Dermis microvascular lymphatic vessel endothelial cell (primary cell): ENCODE results near the gene CHST11. TPM values are rescaled to one million over a fixed set of nuclear protein-coding genes. Genes with fewer than 3 reads are reported as not detected.
A peak's percentile ranks its signal among the peaks of the same experiment; 100 is the strongest.
"Not testable (repeated sequence)": the region's sequence is repeated elsewhere in the genome, so short reads cannot be mapped to it uniquely, and the experiment has no call there.

ENCODE experiments used
- DNase-seq, 2 donors: peaks; one replicate each; pipeline versions ENCODE4 v3.0.0 to v3.0.0-alpha.2; 2010; ENCODE audit warnings: low read depth in 2 of 2
- total RNA-seq: library from RNA; depleted of rRNA; stranded (reverse); fragments of >200 nt; gene quantifications from 2 replicates; pipeline ENCODE4 v1.2.1, GENCODE V29; 2014

CHST11 gene
- total RNA-seq, 1 donor from 2014 or later: 2.1 TPM

- no peak for DNase-seq
Observed at GRCh38 chr12:104526320-104526719, 69.6 kb downstream of the CHST11 start.

- no peak for DNase-seq
Observed at GRCh38 chr12:104526751-104527150, 70.0 kb downstream of the CHST11 start.

- not testable (repeated sequence) for DNase-seq
Observed at GRCh38 chr12:104527653-104528052, 70.9 kb downstream of the CHST11 start.

GRCh38 chr12:104529130-104529874, 72.6 kb downstream of the CHST11 start:
- no peak for DNase-seq

- no peak for DNase-seq
Observed at GRCh38 chr12:104532636-104533035, 75.9 kb downstream of the CHST11 start.

- no peak for DNase-seq
Observed at GRCh38 chr12:104533134-104533533, 76.4 kb downstream of the CHST11 start.

- DNase-seq: no peak
Observed at GRCh38 chr12:104534162-104534856, 77.6 kb downstream of the CHST11 start.

- DNase-seq: no peak
Observed at GRCh38 chr12:104534857-104535248, 78.1 kb downstream of the CHST11 start.

- DNase-seq: no peak
Observed at GRCh38 chr12:104535369-104535768, 78.6 kb downstream of the CHST11 start.

- no peak for DNase-seq
Observed at GRCh38 chr12:104536841-104537240, 80.1 kb downstream of the CHST11 start.

GRCh38 chr12:104538056-104538455, 81.3 kb downstream of the CHST11 start:
- DNase-seq: no peak

GRCh38 chr12:104538891-104539462, 82.2 kb downstream of the CHST11 start:
- DNase-seq: no peak

GRCh38 chr12:104544836-104545235, 88.1 kb downstream of the CHST11 start:
- DNase-seq: no peak

- peak in 1 of 2 donors; percentile 14 for DNase-seq
Observed at GRCh38 chr12:104546575-104546974, 89.8 kb downstream of the CHST11 start.

GRCh38 chr12:104547235-104547634, 90.5 kb downstream of the CHST11 start:
- DNase-seq: no peak

GRCh38 chr12:104549815-104550480, 93.2 kb downstream of the CHST11 start:
- DNase-seq: no peak

GRCh38 chr12:104551313-104551931, 94.7 kb downstream of the CHST11 start:
- DNase-seq: no peak

GRCh38 chr12:104553421-104553820, 96.7 kb downstream of the CHST11 start:
- no peak for DNase-seq

GRCh38 chr12:104555648-104556047, 98.9 kb downstream of the CHST11 start:
- DNase-seq: peak in 1 of 2 donors; percentile 28

GRCh38 chr12:104557488-104558195, 100.9 kb downstream of the CHST11 start:
- DNase-seq: no peak

- DNase-seq: no peak
Observed at GRCh38 chr12:104560881-104561280, 104.1 kb downstream of the CHST11 start.
